Measurements from ENCODE around the gene LDHA.

The LDHA gene

GRCh38 chr11:18374956-18375355, 19.4 kb upstream of the LDHA start:
- no peak for DNase-seq (ENCODE audit: low read depth, low spot score)
- in situ Hi-C loops (cut with HindIII; ENCODE audit: low sequenced_read_pairs) = no loop called here
- no peak for TF ChIP-seq CTCF (IDR thresholded peaks at IDR 0.05; ENCODE audit: low read depth, low read length)
- H3K4me3 ChIP-seq (ENCODE audit: low read depth, low read length) = no peak overlapping the region

GRCh38 chr11:18375941-18376340, 18.4 kb upstream of the LDHA start:
- in situ Hi-C loops (cut with HindIII; ENCODE audit: low sequenced_read_pairs) = no loop called here
- DNase-seq (ENCODE audit: low read depth, low spot score) = no peak
- no peak overlapping the region for H3K4me3 ChIP-seq (ENCODE audit: low read depth, low read length)
- TF ChIP-seq CTCF (IDR thresholded peaks at IDR 0.05; ENCODE audit: low read depth, low read length) = no peak

- no peak for DNase-seq (ENCODE audit: low read depth, low spot score)
- no peak for TF ChIP-seq CTCF (IDR thresholded peaks at IDR 0.05; ENCODE audit: low read depth, low read length)
- in situ Hi-C loops (cut with HindIII; ENCODE audit: low sequenced_read_pairs) = no loop called here
- H3K4me3 ChIP-seq (ENCODE audit: low read depth, low read length) = no peak overlapping the region
Measured at GRCh38 chr11:18379201-18379600, 15.2 kb upstream of the LDHA start.

GRCh38 chr11:18383388-18384156, 10.8 kb upstream of the LDHA start:
- H3K4me3 ChIP-seq (ENCODE audit: low read depth, low read length) = no peak overlapping the region
- no peak for TF ChIP-seq CTCF (IDR thresholded peaks at IDR 0.05; ENCODE audit: low read depth, low read length)
- in situ Hi-C loops (cut with HindIII; ENCODE audit: low sequenced_read_pairs) = no loop called here

GRCh38 chr11:18384157-18384641, 10.2 kb upstream of the LDHA start:
- peak; percentile 94 for DNase-seq (ENCODE audit: low read depth, low spot score)
- in situ Hi-C loops (cut with HindIII; ENCODE audit: low sequenced_read_pairs) = no loop called here
- no peak overlapping the region for H3K4me3 ChIP-seq (ENCODE audit: low read depth, low read length)
- no peak for TF ChIP-seq CTCF (IDR thresholded peaks at IDR 0.05; ENCODE audit: low read depth, low read length)

More at GRCh38 chr11:18383388-18384156, 10.8 kb upstream of the LDHA start:
- peak; percentile 97 for DNase-seq (ENCODE audit: low read depth, low spot score)

- H3K4me3 ChIP-seq (ENCODE audit: low read depth, low read length) = no peak overlapping the region
- no peak for TF ChIP-seq CTCF (IDR thresholded peaks at IDR 0.05; ENCODE audit: low read depth, low read length)
- no peak for DNase-seq (ENCODE audit: low read depth, low spot score)
- in situ Hi-C loops (cut with HindIII; ENCODE audit: low sequenced_read_pairs) = no loop called here
Measured at GRCh38 chr11:18390088-18390487, 4.3 kb upstream of the LDHA start.

Measured in astrocyte of the spinal cord (primary cell).